Stomach smooth muscle (tissue), 2 donors: ENCODE results near the gene COQ7.

Experiments
- H3K27ac ChIP-seq: one replicate; pipeline ENCODE4 v1.7.0; 2013; ENCODE audit warnings: mild to moderate bottlenecking, low read length, inconsistent platforms
- H3K27me3 ChIP-seq, 2 donors: one replicate each; pipeline ENCODE4 v1.7.0; 2013; ENCODE audit warnings: low read length in 2 of 2; ENCODE audit not compliant: insufficient read depth in 2 of 2, control insufficient read depth in 1 of 2
- H3K36me3 ChIP-seq, 2 donors: one replicate each; pipeline ENCODE4 v1.7.0; 2013; ENCODE audit warnings: low read length in 2 of 2; ENCODE audit not compliant: control insufficient read depth in 2 of 2, insufficient read depth in 2 of 2
- H3K4me1 ChIP-seq: one replicate; pipeline ENCODE4 v1.7.0; 2013; ENCODE audit warnings: low read length; ENCODE audit not compliant: control insufficient read depth, insufficient read depth
- H3K4me3 ChIP-seq, 2 donors: one replicate each; pipeline ENCODE4 v1.7.0; 2013; ENCODE audit warnings: low read length in 2 of 2
- H3K9ac ChIP-seq, 2 donors: one replicate each; pipeline ENCODE4 v1.7.0; 2013; ENCODE audit warnings: low read length in 2 of 2, mild to moderate bottlenecking in 1 of 2
- H3K9me3 ChIP-seq, 2 donors: one replicate each; pipeline ENCODE4 v1.7.0; 2013; ENCODE audit warnings: low read length in 2 of 2; ENCODE audit not compliant: control insufficient read depth in 2 of 2
- donor health status: healthy.
- donor health status: Pancreatic carcinoma.

The COQ7 gene

DNA sequence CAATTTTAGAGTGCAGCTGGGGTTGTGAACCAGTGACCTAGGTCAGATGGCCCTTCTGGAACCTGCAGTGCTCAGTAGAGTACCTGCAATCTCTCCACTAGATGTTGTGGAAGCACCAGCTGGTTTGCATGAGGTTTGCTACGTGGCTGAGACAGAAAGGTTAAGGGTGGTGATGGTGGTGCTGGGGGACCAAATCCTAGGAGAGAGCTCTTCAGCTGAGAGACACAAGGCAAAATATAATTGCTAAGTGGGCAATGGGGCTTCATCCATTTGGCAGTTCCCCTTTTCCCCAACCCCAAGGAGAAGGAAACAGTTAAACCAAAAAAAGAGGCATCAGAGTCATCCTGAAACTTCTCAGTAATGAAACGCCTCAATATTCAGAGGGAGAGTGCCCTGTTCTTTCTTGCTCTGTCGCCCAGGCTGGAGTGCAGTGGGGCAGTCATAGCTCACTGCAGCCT, 60.3 kb downstream of the COQ7 start:
- H3K27ac ChIP-seq: no peak overlapping the region
- no peaks in the 10 kb centered on the region for H3K36me3 ChIP-seq
- no peak overlapping the region for H3K4me3 ChIP-seq
- no peaks in the 10 kb centered on the region for H3K9me3 ChIP-seq
- H3K4me1 ChIP-seq: peaks cover 11% of the 10 kb centered on the region
- H3K9ac ChIP-seq: no peak overlapping the region
- H3K27me3 ChIP-seq: no peaks in the 10 kb centered on the region

DNA sequence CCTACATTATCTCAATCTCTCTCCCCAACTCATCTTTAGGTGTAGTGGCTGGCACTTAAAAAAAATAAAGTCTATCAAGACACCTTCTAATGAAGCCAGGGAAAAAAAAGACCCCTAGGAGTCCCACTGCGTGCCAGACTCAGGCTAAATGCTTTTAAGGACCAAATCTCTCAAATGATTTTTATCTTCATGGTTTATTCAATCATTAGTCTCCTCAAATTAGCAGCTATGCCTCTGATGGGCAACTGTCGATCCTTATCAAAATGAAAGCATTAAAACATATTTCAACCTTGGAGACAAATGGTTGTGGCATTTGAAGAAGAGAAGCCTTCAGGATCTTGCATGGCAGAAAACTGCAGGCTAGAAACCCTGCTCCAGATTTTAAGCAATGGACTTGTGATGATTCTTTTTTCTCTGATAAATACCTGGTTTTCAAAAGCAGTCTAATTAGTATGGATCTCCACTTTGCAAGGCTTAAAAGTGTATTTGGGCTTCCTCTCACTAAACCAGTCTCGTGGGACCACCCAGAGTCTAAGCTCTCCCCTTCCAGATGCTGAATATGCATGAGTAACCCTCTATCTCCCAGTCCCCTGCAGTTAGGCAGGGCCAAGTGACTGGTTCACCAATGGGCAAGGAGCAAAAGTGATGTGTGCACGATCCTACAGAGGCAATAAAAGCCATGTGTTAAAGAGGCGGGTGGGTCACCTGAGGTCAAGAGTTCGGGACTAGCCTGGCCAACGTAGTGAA, 61.2 kb downstream of the COQ7 start:
- Histone ChIP-seq H3K9ac (no peak overlapping the region), H3K4me1 (peaks cover 11% of the 10 kb centered on the region), H3K27ac (no peak overlapping the region), H3K36me3 (no peaks in the 10 kb centered on the region), H3K4me3 (no peak overlapping the region), H3K9me3 (no peaks in the 10 kb centered on the region), H3K27me3 (no peaks in the 10 kb centered on the region)
